A673 (cell line): Measurements from ENCODE around the gene S100A12. TPM values are rescaled to one million over a fixed set of nuclear protein-coding genes. Genes with fewer than 3 reads are reported as not detected.

Experiments
- BruUV-seq: library from RNA; stranded (reverse); fragments of 400-500 nt; replicated peaks from 2 replicates; lab custom pipeline; 2021; lab: Mats Ljungman, UMichigan
- CTCF ChIA-PET: fragments of 300-600 bp; sonication (Branson Sonifier 250); formaldehyde crosslinking; loops from one replicate; lab custom pipeline; 2022; ENCODE audit warnings: antibody characterized with exemption; lab: Charles Lee
- POLR2A ChIA-PET: fragments of 300-600 bp; sonication (Branson Sonifier 250); formaldehyde crosslinking; loops from one replicate; lab custom pipeline; 2022; ENCODE audit warnings: antibody characterized with exemption; ENCODE audit not compliant: low non-redundant PET; lab: Charles Lee
- DNase-seq: peaks from one replicate; pipeline ENCODE4 v3.0.0-alpha.2; 2015; ENCODE audit warnings: low spot score
- H3K27ac ChIP-seq: fragments of 200-600 bp; sonication (generic); 2 replicates; pipeline ENCODE4 v1.5.1; 2016; ENCODE audit warnings: mixed run types, low read depth, mild to moderate bottlenecking, mixed read lengths, antibody characterized with exemption, low read length; ENCODE audit not compliant: poor library complexity, severe bottlenecking
- H3K27me3 ChIP-seq: fragments of 200-600 bp; sonication (generic); replicated peaks from 2 replicates; pipeline ENCODE4 v1.6.1; 2017; ENCODE audit warnings: mixed run types, low read depth, mild to moderate bottlenecking, mixed read lengths, antibody characterized with exemption, low read length; ENCODE audit not compliant: insufficient read depth, poor library complexity
- H3K36me3 ChIP-seq: fragments of 200-600 bp; sonication (generic); 2 replicates; pipeline ENCODE4 v1.6.1; 2016; ENCODE audit warnings: mixed run types, mild to moderate bottlenecking, mixed read lengths, antibody characterized with exemption, low read length; ENCODE audit not compliant: insufficient read depth, poor library complexity, severe bottlenecking
- H3K4me1 ChIP-seq: fragments of 200-600 bp; sonication (generic); 2 replicates; pipeline ENCODE4 v1.6.1; 2017; ENCODE audit warnings: mixed run types, mild to moderate bottlenecking, mixed read lengths, antibody characterized with exemption, low read length; ENCODE audit not compliant: insufficient read depth, poor library complexity, severe bottlenecking
- H3K4me3 ChIP-seq: fragments of 200-600 bp; sonication (generic); 2 replicates; pipeline ENCODE4 v1.5.1; 2016; ENCODE audit warnings: low read depth, mixed run types, mild to moderate bottlenecking, mixed read lengths, low read length; ENCODE audit not compliant: poor library complexity, severe bottlenecking
- H3K9me3 ChIP-seq: fragments of 200-600 bp; sonication (generic); 2 replicates; pipeline ENCODE4 v1.6.1; 2016; ENCODE audit warnings: mixed run types, low read depth, mild to moderate bottlenecking, mixed read lengths, antibody characterized with exemption, low read length; ENCODE audit not compliant: poor library complexity, severe bottlenecking
- CTCF ChIP-seq: fragments of 300-800, 200-600 bp; sonication (generic); conservative IDR thresholded peaks from 2 replicates; pipeline ENCODE4 v1.5.1; 2017; ENCODE audit warnings: low read depth, mild to moderate bottlenecking, antibody characterized with exemption, low read length, moderate library complexity, mixed read lengths
- EZH2 ChIP-seq: fragments of 200-600 bp; sonication (generic); IDR thresholded peaks from 2 replicates; pipeline ENCODE4 v1.6.1; 2017; ENCODE audit warnings: borderline replicate concordance, low read depth, mild to moderate bottlenecking, mixed read lengths, antibody characterized with exemption, low read length; ENCODE audit not compliant: poor library complexity, severe bottlenecking
- intact Hi-C: fragments of 100-400 bp; cut with micrococcal nuclease; formaldehyde crosslinking; loops from one replicate; pipeline ENCODE4 v1.10.0; 2022; ENCODE audit not compliant: unreplicated experiment
- total RNA-seq: library from RNA; stranded (reverse); gene quantifications from 2 replicates; pipeline ENCODE4 v1.2.3, GENCODE V29; 2021

The S100A12 gene
- total RNA-seq, 1 experiment from 2014 or later, result not detected

GRCh38 chr1:153387001-153387400 lies 11.6 kb upstream of the S100A12 start:
- DNase-seq, result no peak
- H3K36me3 ChIP-seq, result no peaks in the 10 kb centered on the region
- intact Hi-C loops, result no loop called here
- H3K4me3 ChIP-seq, result no peak overlapping the region
- no peaks in the 10 kb centered on the region for H3K4me1 ChIP-seq
- peaks cover 85% of the 10 kb centered on the region for H3K27me3 ChIP-seq
- peaks cover under 1% of the 10 kb centered on the region for H3K9me3 ChIP-seq
- H3K27ac ChIP-seq, result no peak overlapping the region
- BruUV-seq, result no TSS peak
- POLR2A ChIA-PET, result no interaction called here
- CTCF ChIA-PET, result no interaction called here
- no peak for TF ChIP-seq EZH2
- TF ChIP-seq CTCF, result no peak

- CTCF ChIA-PET, result no interaction called here
- no peaks in the 10 kb centered on the region for H3K4me1 ChIP-seq
- H3K9me3 ChIP-seq, result peaks cover 5% of the 10 kb centered on the region
- POLR2A ChIA-PET, result no interaction called here
- BruUV-seq, result no TSS peak
- no peak for TF ChIP-seq CTCF
- no peak for TF ChIP-seq EZH2
- H3K27me3 ChIP-seq, result peaks cover 85% of the 10 kb centered on the region
- H3K27ac ChIP-seq, result no peak overlapping the region
- intact Hi-C loops, result no loop called here
- DNase-seq, result no peak
- no peak overlapping the region for H3K4me3 ChIP-seq
- H3K36me3 ChIP-seq, result no peaks in the 10 kb centered on the region
Observed at GRCh38 chr1:153386500-153386901, 11.1 kb upstream of the S100A12 start.

- Histone ChIP-seq H3K27me3 (peaks cover 82% of the 10 kb centered on the region), H3K36me3 (no peaks in the 10 kb centered on the region), H3K4me1 (no peaks in the 10 kb centered on the region), H3K4me3 (no peak overlapping the region), H3K9me3 (peaks cover 7% of the 10 kb centered on the region), H3K27ac (no peak overlapping the region)
- TF ChIP-seq EZH2 (no peak), CTCF (no peak)
- ChIA-PET POLR2A (no interaction called here), CTCF (no interaction called here)
- DNase-seq, result no peak
- intact Hi-C loops, result no loop called here
- no TSS peak for BruUV-seq
Observed at GRCh38 chr1:153384958-153385580, 9.6 kb upstream of the S100A12 start.
